ENCODE data around the gene FSTL5. TPM values are rescaled to one million over a fixed set of nuclear protein-coding genes. Genes with fewer than 3 reads are reported as not detected.

FSTL5 gene
- total RNA-seq, 1 experiment from 2014 or later: not detected

DNA sequence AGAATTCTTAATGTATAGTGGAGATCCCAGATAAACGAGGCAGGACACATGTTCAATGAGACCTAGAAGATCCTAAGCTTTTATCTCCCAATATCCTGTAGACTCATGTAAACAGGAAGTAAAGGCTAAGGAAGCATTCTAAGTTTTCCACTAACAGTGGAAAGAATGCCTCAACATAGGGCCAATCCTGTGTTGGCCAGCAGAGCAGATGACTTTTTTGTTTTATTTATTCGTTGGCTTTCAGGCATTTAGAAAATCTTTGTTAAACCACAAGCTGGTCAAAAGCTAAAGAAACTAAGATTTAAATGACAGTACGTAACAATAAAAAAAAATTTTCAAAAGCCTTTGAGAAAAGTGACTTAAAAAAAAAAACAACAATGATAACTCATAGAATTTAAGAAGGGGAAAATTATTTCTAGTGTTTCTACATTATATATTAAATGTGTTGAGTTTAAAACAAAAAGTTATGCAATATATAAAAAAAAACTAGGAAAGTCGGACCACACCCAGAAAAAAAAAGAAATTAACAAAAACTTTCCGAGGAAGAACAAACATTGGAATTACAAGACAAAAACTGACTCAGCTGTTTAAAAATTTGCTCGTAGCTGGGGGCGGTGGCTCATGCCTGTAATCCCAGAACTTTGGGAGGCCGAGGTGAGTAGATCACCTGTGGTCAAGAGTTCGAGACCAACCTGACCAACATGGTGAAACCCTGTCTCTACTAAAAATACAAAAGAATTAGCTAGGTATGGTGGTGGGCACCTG is 759.3 kb downstream of the FSTL5 start:
- TF ChIP-seq, protein P1, sequence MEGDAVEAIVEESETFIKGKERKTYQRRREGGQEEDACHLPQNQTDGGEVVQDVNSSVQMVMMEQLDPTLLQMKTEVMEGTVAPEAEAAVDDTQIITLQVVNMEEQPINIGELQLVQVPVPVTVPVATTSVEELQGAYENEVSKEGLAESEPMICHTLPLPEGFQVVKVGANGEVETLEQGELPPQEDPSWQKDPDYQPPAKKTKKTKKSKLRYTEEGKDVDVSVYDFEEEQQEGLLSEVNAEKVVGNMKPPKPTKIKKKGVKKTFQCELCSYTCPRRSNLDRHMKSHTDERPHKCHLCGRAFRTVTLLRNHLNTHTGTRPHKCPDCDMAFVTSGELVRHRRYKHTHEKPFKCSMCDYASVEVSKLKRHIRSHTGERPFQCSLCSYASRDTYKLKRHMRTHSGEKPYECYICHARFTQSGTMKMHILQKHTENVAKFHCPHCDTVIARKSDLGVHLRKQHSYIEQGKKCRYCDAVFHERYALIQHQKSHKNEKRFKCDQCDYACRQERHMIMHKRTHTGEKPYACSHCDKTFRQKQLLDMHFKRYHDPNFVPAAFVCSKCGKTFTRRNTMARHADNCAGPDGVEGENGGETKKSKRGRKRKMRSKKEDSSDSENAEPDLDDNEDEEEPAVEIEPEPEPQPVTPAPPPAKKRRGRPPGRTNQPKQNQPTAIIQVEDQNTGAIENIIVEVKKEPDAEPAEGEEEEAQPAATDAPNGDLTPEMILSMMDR (conservative IDR thresholded peaks at IDR 0.05): no peak
- H2AK5ac ChIP-seq (ENCODE audit: insufficient read length, low read length): no peak overlapping the region

More for the DNA sequence above, 759.3 kb downstream of the FSTL5 start:
- H3K14ac ChIP-seq (ENCODE audit: insufficient read depth, low read length): no peak overlapping the region
- Mint-ChIP-seq H3K9me3 (peaks cover 7 to 10% of the 10 kb centered on the region in 2 experiments; a peak in 4 of 5 replicates), H3K36me3 (ENCODE audit: insufficient read depth in 1 of 3, low read depth in 3 of 3) (peaks cover 3 to 7% (median 4%) of the 10 kb centered on the region in 3 experiments; a peak in 2 of 7 replicates), H3K27ac (no peak overlapping the region), H3K4me1 (peaks cover 7 to 9% of the 10 kb centered on the region in 2 experiments; a peak in 3 of 4 replicates), H3K27me3 (ENCODE audit: low read depth) (no peaks in the 10 kb centered on the region), H3K4me3 (no peak overlapping the region)
- no peak overlapping the region for H3K4me2 ChIP-seq (ENCODE audit: insufficient read depth, insufficient read length, low read length)
- no peak overlapping the region for H2BK15ac ChIP-seq (ENCODE audit: low read depth, low read length)
- H2BK120ac ChIP-seq (ENCODE audit: low read depth, low read length, poor library complexity, severe bottlenecking): no peak overlapping the region
- H4K8ac ChIP-seq (replicated peaks; ENCODE audit: insufficient read length, low read depth, low read length): no peak overlapping the region
- H3K4ac ChIP-seq (ENCODE audit: low read depth, low read length): no peak overlapping the region
- H3K9me3 ChIP-seq (ENCODE audit: control insufficient read depth, low read depth, low read length): no peaks in the 10 kb centered on the region
- no peaks in the 10 kb centered on the region for H3K79me2 ChIP-seq (ENCODE audit: insufficient read depth, low read length)
- H4K5ac ChIP-seq (ENCODE audit: insufficient read length, low read depth, low read length): no peak overlapping the region
- H3K79me1 ChIP-seq (ENCODE audit: insufficient read depth, low read depth, low read length, poor library complexity, severe bottlenecking): no peaks in the 10 kb centered on the region
- no CpG with 5 or more reads among the region's 9 CpGs for WGBS (ENCODE audit: extremely low coverage, insufficient read length, low lambda C conversion rate)
- no peak overlapping the region for H4K91ac ChIP-seq (ENCODE audit: insufficient read length, low read depth, low read length)
- H2BK5ac ChIP-seq (ENCODE audit: insufficient read length, low read length): no peak overlapping the region
- DNase-seq: no peak
- no peak overlapping the region for H3K56ac ChIP-seq (ENCODE audit: insufficient read length, low read depth, low read length)
- no peak overlapping the region for H3K23ac ChIP-seq (ENCODE audit: insufficient read length, low read depth, low read length)
- H2BK12ac ChIP-seq (ENCODE audit: insufficient read length, low read depth, low read length): no peak overlapping the region
- H2AFZ ChIP-seq (ENCODE audit: low read length): no peak overlapping the region
- H2BK20ac ChIP-seq (ENCODE audit: low read depth, low read length, poor library complexity, severe bottlenecking): no peak overlapping the region
- no peak overlapping the region for H3K18ac ChIP-seq (ENCODE audit: insufficient read length, low read depth, low read length)
- no peak overlapping the region for H3K27ac ChIP-seq (ENCODE audit: insufficient read length, low read depth, low read length)
- H3K9ac ChIP-seq (ENCODE audit: extremely low read depth, insufficient read length, low read length): no peak overlapping the region
- H3T11ph ChIP-seq (ENCODE audit: low read length): no peak overlapping the region
- no peaks in the 10 kb centered on the region for H4K20me1 ChIP-seq (ENCODE audit: control insufficient read depth, insufficient read depth, insufficient read length)
- no peaks in the 10 kb centered on the region for H3K27me3 ChIP-seq (ENCODE audit: insufficient read depth, low read length)
- H3K4me1 ChIP-seq (ENCODE audit: insufficient read depth, low read length): peaks cover 4% of the 10 kb centered on the region; the same call in 1 of the 2 replicates
- H3K23me2 ChIP-seq (ENCODE audit: insufficient read length, low read depth, low read length, poor library complexity, severe bottlenecking): no peaks in the 10 kb centered on the region

Measured in H9 (cell line).